ENCODE results near the gene KIF16B.

DNA sequence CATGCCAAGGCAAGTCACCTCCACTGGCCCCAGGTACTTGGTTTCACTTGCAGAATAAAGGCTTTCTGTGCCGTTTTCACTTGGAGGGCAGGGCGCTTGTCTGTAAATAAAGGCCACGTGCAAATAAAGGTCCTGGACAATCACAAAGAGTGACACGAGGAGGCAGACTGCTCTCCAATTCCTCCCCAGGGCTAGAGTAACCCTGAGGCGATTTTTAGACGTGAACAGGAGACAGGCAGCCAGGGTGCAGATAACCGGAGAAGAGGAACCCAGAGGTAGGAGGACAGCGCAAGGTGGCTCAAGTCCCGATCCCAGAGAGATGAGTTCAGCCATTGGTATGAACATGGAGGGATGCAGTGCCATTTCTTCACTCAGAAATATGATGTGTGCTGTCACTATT lies 327.4 kb downstream of the KIF16B start:
- TF ChIP-seq, protein P1, sequence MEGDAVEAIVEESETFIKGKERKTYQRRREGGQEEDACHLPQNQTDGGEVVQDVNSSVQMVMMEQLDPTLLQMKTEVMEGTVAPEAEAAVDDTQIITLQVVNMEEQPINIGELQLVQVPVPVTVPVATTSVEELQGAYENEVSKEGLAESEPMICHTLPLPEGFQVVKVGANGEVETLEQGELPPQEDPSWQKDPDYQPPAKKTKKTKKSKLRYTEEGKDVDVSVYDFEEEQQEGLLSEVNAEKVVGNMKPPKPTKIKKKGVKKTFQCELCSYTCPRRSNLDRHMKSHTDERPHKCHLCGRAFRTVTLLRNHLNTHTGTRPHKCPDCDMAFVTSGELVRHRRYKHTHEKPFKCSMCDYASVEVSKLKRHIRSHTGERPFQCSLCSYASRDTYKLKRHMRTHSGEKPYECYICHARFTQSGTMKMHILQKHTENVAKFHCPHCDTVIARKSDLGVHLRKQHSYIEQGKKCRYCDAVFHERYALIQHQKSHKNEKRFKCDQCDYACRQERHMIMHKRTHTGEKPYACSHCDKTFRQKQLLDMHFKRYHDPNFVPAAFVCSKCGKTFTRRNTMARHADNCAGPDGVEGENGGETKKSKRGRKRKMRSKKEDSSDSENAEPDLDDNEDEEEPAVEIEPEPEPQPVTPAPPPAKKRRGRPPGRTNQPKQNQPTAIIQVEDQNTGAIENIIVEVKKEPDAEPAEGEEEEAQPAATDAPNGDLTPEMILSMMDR (conservative IDR thresholded peaks at IDR 0.05), result no peak
- TF ChIP-seq ZFX (IDR thresholded peaks at IDR 0.05), result no peak

All from C4-2B (cell line).